Measurements from ENCODE around the gene SULT1E1.

SULT1E1 gene

DNA sequence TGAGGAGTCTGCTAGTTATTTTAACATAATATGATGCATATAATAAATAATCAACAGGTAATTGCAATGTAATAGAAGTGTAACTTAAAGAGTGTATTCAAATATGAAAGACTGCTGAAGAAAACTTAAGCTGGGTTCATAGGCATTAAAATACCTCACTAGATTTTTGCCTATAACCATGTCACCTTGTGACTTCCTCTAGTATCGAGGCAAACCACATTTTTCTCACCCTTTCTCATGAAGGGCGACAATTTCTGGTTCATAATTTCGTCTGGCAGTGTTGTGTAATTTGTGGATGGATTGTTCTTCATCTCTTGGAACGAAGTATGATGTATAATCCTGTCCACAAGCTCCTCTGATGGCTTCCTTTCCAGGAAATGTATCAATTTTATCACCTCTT lies 16.0 kb downstream of the SULT1E1 start:
- no peak overlapping the region for H3K27ac ChIP-seq (ENCODE audit: low read length)
- no peak for DNase-seq (ENCODE audit: low read depth, low spot score)
- H3K27me3 ChIP-seq (ENCODE audit: control insufficient read depth, insufficient read depth, low read length): no peaks in the 10 kb centered on the region
- WGBS (ENCODE audit: insufficient coverage, insufficient read length): no CpG with 5 or more reads among the region's 4 CpGs
- no peaks in the 10 kb centered on the region for H3K4me1 ChIP-seq (ENCODE audit: control insufficient read depth, insufficient read depth, low read length)
- H3K9me3 ChIP-seq (ENCODE audit: control insufficient read depth, insufficient read depth, low read length): no peaks in the 10 kb centered on the region
- no peak overlapping the region for H3K4me3 ChIP-seq (ENCODE audit: low read length)
- no peaks in the 10 kb centered on the region for H3K36me3 ChIP-seq (ENCODE audit: control insufficient read depth, insufficient read depth, low read length)

DNA sequence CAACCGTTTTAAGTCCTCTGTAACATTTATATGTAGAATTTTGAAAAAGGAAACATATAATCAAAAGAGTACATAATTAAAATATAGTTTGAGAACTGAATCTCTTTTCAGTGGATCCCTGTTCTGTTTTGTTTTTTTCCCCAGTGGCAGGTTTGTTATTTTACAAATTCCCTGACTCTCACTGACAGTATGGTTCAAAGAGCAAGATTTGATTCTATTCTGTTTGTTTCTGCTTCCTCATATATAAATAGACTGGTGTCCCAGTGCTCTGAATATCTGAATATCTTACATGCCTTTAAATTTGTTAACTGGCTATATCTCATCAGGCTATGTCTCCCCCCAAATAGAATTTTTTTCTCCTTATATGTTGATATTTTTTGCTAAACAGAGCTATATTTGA lies 16.6 kb downstream of the SULT1E1 start:
- Histone ChIP-seq H3K36me3 (ENCODE audit: control insufficient read depth, insufficient read depth, low read length) (no peaks in the 10 kb centered on the region), H3K4me1 (ENCODE audit: control insufficient read depth, insufficient read depth, low read length) (no peaks in the 10 kb centered on the region), H3K27me3 (ENCODE audit: control insufficient read depth, insufficient read depth, low read length) (no peaks in the 10 kb centered on the region), H3K4me3 (ENCODE audit: low read length) (no peak overlapping the region), H3K9me3 (ENCODE audit: control insufficient read depth, insufficient read depth, low read length) (no peaks in the 10 kb centered on the region), H3K27ac (ENCODE audit: low read length) (no peak overlapping the region)
- no CpG with 5 or more reads among the region's 1 CpG for WGBS (ENCODE audit: insufficient coverage, insufficient read length)
- DNase-seq (ENCODE audit: low read depth, low spot score): no peak

DNA sequence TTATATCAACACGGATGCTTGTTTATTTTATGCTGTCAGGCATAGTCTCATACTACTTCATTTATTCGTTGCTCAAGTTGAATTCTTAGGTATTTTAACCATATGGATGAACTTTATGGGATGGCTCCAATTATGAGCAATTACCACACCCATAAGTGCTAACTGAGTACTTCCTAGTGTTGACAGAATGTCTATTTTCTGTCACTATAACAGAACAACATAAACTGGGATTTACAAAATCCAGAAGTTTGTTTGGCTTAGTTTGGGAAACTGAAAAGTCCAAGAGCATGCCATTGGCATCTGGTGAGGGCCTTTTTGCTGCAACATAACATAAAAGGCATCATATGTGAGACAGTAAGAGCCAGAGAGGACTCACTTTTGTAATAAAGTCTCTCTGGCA lies 21.0 kb downstream of the SULT1E1 start:
- no peaks in the 10 kb centered on the region for H3K27me3 ChIP-seq (ENCODE audit: control insufficient read depth, insufficient read depth, low read length)
- no CpG with 5 or more reads among the region's 2 CpGs for WGBS (ENCODE audit: insufficient coverage, insufficient read length)
- no peaks in the 10 kb centered on the region for H3K36me3 ChIP-seq (ENCODE audit: control insufficient read depth, insufficient read depth, low read length)
- no peak overlapping the region for H3K4me3 ChIP-seq (ENCODE audit: low read length)
- no peak overlapping the region for H3K27ac ChIP-seq (ENCODE audit: low read length)
- H3K4me1 ChIP-seq (ENCODE audit: control insufficient read depth, insufficient read depth, low read length): no peaks in the 10 kb centered on the region
- H3K9me3 ChIP-seq (ENCODE audit: control insufficient read depth, insufficient read depth, low read length): no peaks in the 10 kb centered on the region
- DNase-seq (ENCODE audit: low read depth, low spot score): no peak

DNA sequence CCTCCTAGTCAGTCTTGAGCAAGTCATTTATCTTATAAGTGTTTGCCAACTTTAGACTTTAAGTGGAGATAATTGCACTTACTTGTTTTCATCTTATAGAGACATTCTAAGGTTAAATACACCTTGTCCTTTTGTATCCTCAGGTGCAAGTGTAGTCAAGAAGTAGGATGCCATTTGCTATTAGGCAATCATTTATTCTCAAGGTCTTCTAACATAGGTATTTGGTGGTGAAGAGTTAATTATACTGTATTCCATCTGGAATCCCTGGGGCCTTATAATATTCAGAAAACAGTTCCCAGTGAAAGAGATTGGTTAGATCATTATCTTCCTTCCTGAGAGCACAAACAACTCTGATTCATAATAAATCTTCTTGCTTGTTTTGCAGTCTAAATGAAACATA lies 23.7 kb downstream of the SULT1E1 start:
- Histone ChIP-seq H3K4me3 (ENCODE audit: low read length) (no peak overlapping the region), H3K9me3 (ENCODE audit: control insufficient read depth, insufficient read depth, low read length) (no peaks in the 10 kb centered on the region), H3K4me1 (ENCODE audit: control insufficient read depth, insufficient read depth, low read length) (no peaks in the 10 kb centered on the region), H3K36me3 (ENCODE audit: control insufficient read depth, insufficient read depth, low read length) (no peaks in the 10 kb centered on the region), H3K27me3 (ENCODE audit: control insufficient read depth, insufficient read depth, low read length) (no peaks in the 10 kb centered on the region), H3K27ac (ENCODE audit: low read length) (no peak overlapping the region)
- DNase-seq (ENCODE audit: low read depth, low spot score): no peak

DNA sequence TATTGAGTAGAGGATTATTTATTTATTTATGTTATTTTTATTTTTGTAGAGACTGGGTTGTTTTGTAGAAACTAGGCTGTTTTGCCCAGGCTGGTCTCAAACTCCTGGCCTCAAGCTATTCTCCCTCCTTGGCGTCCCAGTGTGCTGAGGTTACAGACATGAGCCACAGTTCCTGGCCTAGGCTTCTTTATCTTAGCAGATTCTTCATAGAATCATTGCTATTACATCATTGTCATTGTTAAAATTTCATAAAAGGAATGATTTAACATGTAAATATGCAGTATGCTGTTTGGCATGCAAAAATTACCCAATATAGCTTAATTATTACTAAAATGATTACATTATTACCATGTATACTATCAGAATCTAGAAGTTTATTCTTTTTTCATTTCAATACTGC lies 24.2 kb downstream of the SULT1E1 start:
- WGBS (ENCODE audit: insufficient coverage, insufficient read length): no CpG with 5 or more reads among the region's 1 CpG
- Histone ChIP-seq H3K9me3 (ENCODE audit: control insufficient read depth, insufficient read depth, low read length) (no peaks in the 10 kb centered on the region), H3K36me3 (ENCODE audit: control insufficient read depth, insufficient read depth, low read length) (no peaks in the 10 kb centered on the region), H3K4me3 (ENCODE audit: low read length) (no peak overlapping the region), H3K4me1 (ENCODE audit: control insufficient read depth, insufficient read depth, low read length) (peaks cover 2% of the 10 kb centered on the region; the same call in 1 of the 2 replicates), H3K27ac (ENCODE audit: low read length) (no peak overlapping the region), H3K27me3 (ENCODE audit: control insufficient read depth, insufficient read depth, low read length) (no peaks in the 10 kb centered on the region)
- DNase-seq (ENCODE audit: low read depth, low spot score): no peak

DNA sequence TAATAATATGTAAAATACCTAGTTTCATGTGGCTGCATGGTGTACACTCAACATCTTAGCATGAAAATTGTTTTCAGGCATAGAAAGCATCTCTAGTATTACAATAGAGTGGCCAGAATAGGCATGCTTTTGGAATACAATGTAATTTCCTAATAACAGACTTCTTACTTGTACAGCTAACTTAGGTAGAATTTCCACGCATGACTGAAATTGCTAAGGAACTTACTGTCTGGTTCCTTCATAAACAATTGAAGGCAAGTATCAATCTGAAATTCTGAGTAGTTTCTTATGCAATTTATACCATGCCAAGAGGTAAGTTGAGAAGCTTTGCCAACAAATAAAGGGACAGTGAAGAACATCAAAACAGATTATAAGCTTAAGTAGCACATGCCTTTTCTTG lies 26.7 kb downstream of the SULT1E1 start:
- no CpG with 5 or more reads among the region's 1 CpG for WGBS (ENCODE audit: insufficient coverage, insufficient read length)
- H3K36me3 ChIP-seq (ENCODE audit: control insufficient read depth, insufficient read depth, low read length): no peaks in the 10 kb centered on the region
- no peak overlapping the region for H3K4me3 ChIP-seq (ENCODE audit: low read length)
- peaks cover 4% of the 10 kb centered on the region; the same call in 1 of the 2 replicates for H3K4me1 ChIP-seq (ENCODE audit: control insufficient read depth, insufficient read depth, low read length)
- H3K27ac ChIP-seq (ENCODE audit: low read length): no peak overlapping the region
- DNase-seq (ENCODE audit: low read depth, low spot score): no peak
- no peaks in the 10 kb centered on the region for H3K27me3 ChIP-seq (ENCODE audit: control insufficient read depth, insufficient read depth, low read length)
- no peaks in the 10 kb centered on the region for H3K9me3 ChIP-seq (ENCODE audit: control insufficient read depth, insufficient read depth, low read length)

DNA sequence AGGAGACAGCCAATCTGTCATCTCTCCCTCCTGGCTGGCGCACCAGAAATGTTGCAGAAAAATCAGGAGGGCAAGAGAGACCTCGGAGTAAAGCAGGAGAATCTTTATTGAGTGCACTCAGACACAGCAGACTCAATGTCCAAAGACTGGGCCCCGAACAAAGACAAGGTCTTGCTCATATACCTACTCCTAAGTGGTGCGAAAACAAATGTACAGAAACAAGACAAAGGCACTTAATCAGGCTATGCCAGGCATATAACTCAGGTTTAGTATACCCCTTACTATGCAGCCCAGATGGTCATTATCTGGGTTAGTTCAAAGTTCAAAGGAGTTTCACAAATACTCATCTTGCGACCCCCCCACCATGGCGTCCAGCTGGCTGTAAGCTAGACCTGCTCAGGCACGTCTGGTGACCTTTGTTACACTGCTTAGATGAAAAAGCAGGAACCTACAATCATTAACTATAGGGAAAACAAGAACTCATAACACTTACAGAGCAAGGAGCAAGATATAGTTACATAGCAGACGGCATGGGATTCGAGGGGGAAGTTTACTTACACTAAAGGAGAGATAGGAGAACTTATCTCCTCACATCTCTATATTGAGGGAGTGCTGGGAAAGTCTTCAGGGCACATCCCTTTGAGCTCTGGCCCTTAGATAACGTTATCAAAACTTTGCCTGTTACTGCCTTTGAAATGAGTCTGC lies 27.5 kb downstream of the SULT1E1 start:
- DNase-seq (ENCODE audit: low read depth, low spot score): no peak
- H3K9me3 ChIP-seq (ENCODE audit: control insufficient read depth, insufficient read depth, low read length): no peaks in the 10 kb centered on the region
- peaks cover 4% of the 10 kb centered on the region; the same call in 1 of the 2 replicates for H3K4me1 ChIP-seq (ENCODE audit: control insufficient read depth, insufficient read depth, low read length)
- H3K27me3 ChIP-seq (ENCODE audit: control insufficient read depth, insufficient read depth, low read length): no peaks in the 10 kb centered on the region
- H3K4me3 ChIP-seq (ENCODE audit: low read length): no peak overlapping the region
- no peak overlapping the region for H3K27ac ChIP-seq (ENCODE audit: low read length)
- no peaks in the 10 kb centered on the region for H3K36me3 ChIP-seq (ENCODE audit: control insufficient read depth, insufficient read depth, low read length)
- no CpG with 5 or more reads among the region's 10 CpGs for WGBS (ENCODE audit: insufficient coverage, insufficient read length)

DNA sequence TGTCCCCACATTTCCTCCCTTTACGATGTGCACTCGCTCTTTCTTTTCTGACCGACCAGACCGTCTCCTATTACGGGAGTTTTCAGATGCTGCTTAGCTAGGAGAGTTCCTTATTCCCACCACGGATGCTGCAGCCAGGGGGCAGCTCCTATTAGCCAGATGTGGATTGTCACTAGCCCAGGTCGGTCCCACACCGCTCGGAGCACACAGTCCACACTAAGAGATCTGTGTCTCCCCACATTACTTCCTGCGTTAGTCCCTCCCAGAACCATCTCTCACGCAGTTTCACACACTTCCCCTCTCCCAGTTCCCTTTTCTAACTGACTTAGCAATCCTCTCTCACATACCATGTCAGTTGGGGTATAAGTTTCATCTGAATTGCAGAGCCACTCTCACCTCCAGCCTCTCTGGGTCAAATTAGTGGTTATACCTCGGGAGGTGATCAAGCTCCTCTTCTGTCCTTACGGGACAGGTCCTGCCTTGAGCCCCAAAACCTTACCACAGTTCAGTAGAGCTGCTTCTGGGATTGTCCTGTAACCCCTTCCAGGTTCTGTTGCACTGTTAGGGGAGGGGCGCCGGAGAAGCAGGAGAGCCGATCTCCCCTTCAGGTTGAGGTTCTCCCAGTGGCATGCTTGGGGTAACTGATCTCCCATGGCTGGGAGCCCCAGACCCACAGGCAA lies 28.2 kb downstream of the SULT1E1 start:
- no CpG with 5 or more reads among the region's 16 CpGs for WGBS (ENCODE audit: insufficient coverage, insufficient read length)
- H3K4me3 ChIP-seq (ENCODE audit: low read length): no peak overlapping the region
- no peaks in the 10 kb centered on the region for H3K27me3 ChIP-seq (ENCODE audit: control insufficient read depth, insufficient read depth, low read length)
- no peak overlapping the region for H3K27ac ChIP-seq (ENCODE audit: low read length)
- H3K4me1 ChIP-seq (ENCODE audit: control insufficient read depth, insufficient read depth, low read length): peaks cover 4% of the 10 kb centered on the region; the same call in 1 of the 2 replicates
- H3K9me3 ChIP-seq (ENCODE audit: control insufficient read depth, insufficient read depth, low read length): no peaks in the 10 kb centered on the region
- no peaks in the 10 kb centered on the region for H3K36me3 ChIP-seq (ENCODE audit: control insufficient read depth, insufficient read depth, low read length)
- no peak for DNase-seq (ENCODE audit: low read depth, low spot score)

DNA sequence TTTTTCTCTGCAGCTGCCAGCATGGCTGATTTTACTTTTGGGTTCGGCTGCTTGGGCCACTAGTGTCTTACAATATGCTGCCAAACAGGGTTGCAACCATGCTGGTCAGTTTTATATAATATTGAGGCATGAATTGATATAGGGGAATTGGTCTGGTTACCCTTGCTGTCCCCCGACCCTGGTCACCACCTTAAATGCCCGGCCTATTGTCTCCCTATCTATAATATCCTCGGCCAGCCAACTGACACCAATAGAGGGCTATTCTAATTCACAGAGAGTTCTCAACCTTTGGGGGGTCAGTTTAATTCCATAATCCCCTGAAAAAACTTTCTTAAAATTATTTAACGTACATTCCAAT lies 28.7 kb downstream of the SULT1E1 start:
- Histone ChIP-seq H3K9me3 (ENCODE audit: control insufficient read depth, insufficient read depth, low read length) (no peaks in the 10 kb centered on the region), H3K36me3 (ENCODE audit: control insufficient read depth, insufficient read depth, low read length) (no peaks in the 10 kb centered on the region), H3K27me3 (ENCODE audit: control insufficient read depth, insufficient read depth, low read length) (no peaks in the 10 kb centered on the region), H3K4me1 (ENCODE audit: control insufficient read depth, insufficient read depth, low read length) (peaks cover 4% of the 10 kb centered on the region; the same call in 1 of the 2 replicates), H3K4me3 (ENCODE audit: low read length) (no peak overlapping the region), H3K27ac (ENCODE audit: low read length) (no peak overlapping the region)
- DNase-seq (ENCODE audit: low read depth, low spot score): no peak
- WGBS (ENCODE audit: insufficient coverage, insufficient read length): no CpG with 5 or more reads among the region's 5 CpGs

DNA sequence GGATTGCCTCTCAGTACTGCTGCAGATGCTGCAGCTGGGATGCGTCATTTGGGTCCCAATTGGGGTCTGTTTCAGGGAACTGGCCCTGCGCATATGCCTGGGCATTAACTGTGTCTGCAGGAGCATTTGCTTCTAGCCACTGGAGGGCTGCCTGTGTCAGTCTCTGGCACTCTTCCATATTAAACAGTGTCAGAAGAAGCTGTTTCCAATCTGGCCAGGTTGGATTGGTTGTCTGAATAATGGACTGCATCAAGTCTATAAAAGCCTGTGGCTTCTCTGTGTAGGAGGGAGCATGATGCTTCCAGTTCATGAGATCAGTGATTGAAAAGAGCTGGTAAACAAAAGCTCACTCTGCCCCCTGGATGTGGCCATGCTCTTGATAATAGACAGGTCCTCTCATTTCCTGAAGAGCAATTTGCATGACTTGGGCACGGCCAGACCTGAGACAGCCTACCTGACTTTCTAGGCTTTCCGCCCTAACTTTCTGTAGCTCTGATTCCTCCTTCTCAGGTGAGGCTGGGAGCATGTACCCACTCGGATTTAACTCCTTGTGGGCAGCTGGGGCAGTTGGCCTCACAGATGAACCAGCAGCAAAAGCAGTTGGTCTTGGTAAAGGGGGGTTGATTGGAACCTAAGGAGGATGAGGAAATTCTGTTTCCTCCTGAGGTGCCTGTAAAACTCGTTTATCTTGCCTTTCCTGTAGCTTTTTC lies 29.2 kb downstream of the SULT1E1 start:
- Histone ChIP-seq H3K27me3 (ENCODE audit: control insufficient read depth, insufficient read depth, low read length) (no peaks in the 10 kb centered on the region), H3K4me3 (ENCODE audit: low read length) (no peak overlapping the region), H3K36me3 (ENCODE audit: control insufficient read depth, insufficient read depth, low read length) (no peaks in the 10 kb centered on the region), H3K9me3 (ENCODE audit: control insufficient read depth, insufficient read depth, low read length) (no peaks in the 10 kb centered on the region), H3K27ac (ENCODE audit: low read length) (no peak overlapping the region), H3K4me1 (ENCODE audit: control insufficient read depth, insufficient read depth, low read length) (peaks cover 4% of the 10 kb centered on the region; the same call in 1 of the 2 replicates)
- WGBS (ENCODE audit: insufficient coverage, insufficient read length): no CpG with 5 or more reads among the region's 6 CpGs
- DNase-seq (ENCODE audit: low read depth, low spot score): no peak

All from iPS DF 6.9 (cell line).